GM19372 (cell line): ENCODE results near the gene SNX32.
A peak's percentile ranks its signal among the peaks of the same experiment; 100 is the strongest.

ENCODE experiments used
- ATAC-seq: cut with Tn5 transposase; IDR thresholded peaks from one replicate; pipeline ENCODE4 v1.9.1; 2021; ENCODE audit warnings: mild to moderate bottlenecking, low read depth, moderate library complexity; ENCODE audit not compliant: unreplicated experiment

The SNX32 gene

GRCh38 chr11:65833297-65834030 lies at the start of gene SNX32:
Gene SNX32 (plus strand): TSS chr11:65833963. CDS start chr11:65834066, 103 bp downstream.
- ATAC-seq, result peak; percentile 81

- no peak for ATAC-seq
These were observed 48.3 kb upstream of the SNX32 start for GRCh38 chr11:65785319-65786007.

GRCh38 chr11:65786008-65786785 lies 47.6 kb upstream of the SNX32 start:
- ATAC-seq, result no peak

- no peak for ATAC-seq
These were observed 46.8 kb upstream of the SNX32 start, which contains the start of gene OVOL1 for GRCh38 chr11:65786786-65787636. Gene OVOL1 (plus strand): TSS chr11:65787063. CDS start chr11:65787374, 311 bp downstream.

GRCh38 chr11:65787649-65788622 lies 45.8 kb upstream of the SNX32 start:
- no peak for ATAC-seq

GRCh38 chr11:65788821-65789220 lies 44.9 kb upstream of the SNX32 start:
- no peak for ATAC-seq

GRCh38 chr11:65789230-65790103 lies 44.3 kb upstream of the SNX32 start:
- ATAC-seq, result no peak

- ATAC-seq, result no peak
These were observed 43.5 kb upstream of the SNX32 start for GRCh38 chr11:65790104-65790901.

- no peak for ATAC-seq
These were observed 42.7 kb upstream of the SNX32 start for GRCh38 chr11:65790902-65791650.

GRCh38 chr11:65791719-65792213 lies 42.0 kb upstream of the SNX32 start:
- no peak for ATAC-seq

GRCh38 chr11:65792456-65792855 lies 41.3 kb upstream of the SNX32 start:
- no peak for ATAC-seq

GRCh38 chr11:65793144-65793581 lies 40.6 kb upstream of the SNX32 start:
- ATAC-seq, result no peak

GRCh38 chr11:65793625-65794400 lies 40.0 kb upstream of the SNX32 start:
- ATAC-seq, result no peak

- ATAC-seq, result no peak
These were observed 38.9 kb upstream of the SNX32 start for GRCh38 chr11:65794570-65795510.
